ENCODE results near the gene FAM228B.
A peak's percentile ranks its signal among the peaks of the same experiment; 100 is the strongest.

The FAM228B gene

DNA sequence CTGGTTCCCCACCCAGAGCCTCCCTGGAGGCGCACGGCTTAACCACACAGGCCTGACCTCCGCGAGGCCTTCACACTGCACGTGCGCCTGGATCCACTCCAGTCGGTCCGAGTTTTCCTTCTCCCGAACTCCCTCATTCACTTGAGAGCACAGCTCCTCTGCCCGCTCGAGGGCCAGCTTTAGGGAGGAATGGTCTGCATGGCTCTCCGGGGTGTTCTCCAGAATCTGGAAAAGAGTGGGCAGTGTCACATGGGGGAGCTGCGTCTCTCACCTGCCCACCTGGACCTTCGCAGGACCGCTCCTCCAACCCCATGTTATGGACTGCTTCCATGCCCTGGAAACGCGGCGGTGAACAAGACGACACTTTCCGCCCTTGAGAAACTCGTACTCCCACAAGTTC lies 87.5 kb downstream of the FAM228B start:
- TF ChIP-seq CTCF (IDR thresholded peaks at IDR 0.05; ENCODE audit: extremely low read depth, insufficient read depth, missing control alignments): no peak
- no peak for DNase-seq (ENCODE audit: low spot score)
- in situ Hi-C loops (cut with MboI; ENCODE audit: low pct_unique_long_range_greater_than_20kb, low sequenced_read_pairs, unreplicated experiment): no loop called here

DNA sequence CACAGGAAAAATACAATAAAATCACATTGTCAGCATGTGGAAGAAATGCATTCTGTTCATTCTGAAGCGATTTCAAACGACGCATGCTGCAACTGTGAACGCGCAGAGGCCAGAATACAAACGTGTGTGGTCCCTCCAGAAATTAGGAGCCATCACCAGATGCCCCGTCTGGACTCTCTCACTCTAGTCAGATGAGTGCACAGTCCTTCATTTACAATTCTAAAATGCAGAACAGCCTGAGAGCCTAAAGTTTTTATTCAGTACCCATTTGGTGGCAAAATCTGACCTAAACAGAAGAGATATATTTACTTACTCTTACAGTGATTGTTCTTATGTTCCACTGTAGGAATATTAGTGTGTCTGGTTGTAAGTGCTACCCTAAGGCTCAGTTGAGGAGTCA lies 88.1 kb downstream of the FAM228B start:
- TF ChIP-seq CTCF (IDR thresholded peaks at IDR 0.05; ENCODE audit: extremely low read depth, insufficient read depth, missing control alignments): no peak
- in situ Hi-C loops (cut with MboI; ENCODE audit: low pct_unique_long_range_greater_than_20kb, low sequenced_read_pairs, unreplicated experiment): no loop called here
- DNase-seq (ENCODE audit: low spot score): no peak

GRCh38 chr2:24214880-24215279 lies 91.6 kb downstream of the FAM228B start:
- in situ Hi-C loops (cut with MboI; ENCODE audit: low pct_unique_long_range_greater_than_20kb, low sequenced_read_pairs, unreplicated experiment): no loop called here
- peak; percentile 90 for DNase-seq (ENCODE audit: low spot score)
- no peak for TF ChIP-seq CTCF (IDR thresholded peaks at IDR 0.05; ENCODE audit: extremely low read depth, insufficient read depth, missing control alignments)
